Hepatocyte (in vitro differentiated cells): Measurements from ENCODE around the gene MICAL3.

Experiments
- CTCF ChIP-seq: fragments of 200-600 bp; sonication (generic); IDR thresholded peaks from 2 replicates; pipeline ENCODE4 v1.5.1; 2016; ENCODE audit warnings: antibody characterized with exemption, mild to moderate bottlenecking; ENCODE audit not compliant: poor library complexity
- EZH2 ChIP-seq: fragments of 200-600 bp; sonication (generic); IDR thresholded peaks from 2 replicates; pipeline ENCODE4 v1.6.1; 2016; ENCODE audit warnings: antibody characterized with exemption, mild to moderate bottlenecking, borderline replicate concordance

GRCh38 chr22:17811119-17811518 lies 213.2 kb downstream of the MICAL3 start:
- TF ChIP-seq CTCF = no peak
- TF ChIP-seq EZH2 = no peak
